Hepatocyte (in vitro differentiated cells): Measurements from ENCODE around the gene DCAF5.

Experiments used
- EZH2 ChIP-seq: fragments of 200-600 bp; sonication (generic); IDR thresholded peaks from 2 replicates; pipeline ENCODE4 v1.6.1; 2016; ENCODE audit warnings: antibody characterized with exemption, mild to moderate bottlenecking, borderline replicate concordance
- EZH2phosphoT487 ChIP-seq: fragments of 200-600 bp; sonication (generic); IDR thresholded peaks from one replicate; pipeline ENCODE4 v1.6.1; 2018; ENCODE audit warnings: antibody characterized with exemption, mild to moderate bottlenecking, low read depth, moderate library complexity; ENCODE audit not compliant: unreplicated experiment, severe bottlenecking
- TF ChIP-seq, protein P1 (sequence below): fragments of 200-600 bp; sonication (generic); IDR thresholded peaks from 2 replicates; pipeline ENCODE4 v1.5.1; 2016; ENCODE audit warnings: antibody characterized with exemption, mild to moderate bottlenecking; ENCODE audit not compliant: poor library complexity

DNA sequence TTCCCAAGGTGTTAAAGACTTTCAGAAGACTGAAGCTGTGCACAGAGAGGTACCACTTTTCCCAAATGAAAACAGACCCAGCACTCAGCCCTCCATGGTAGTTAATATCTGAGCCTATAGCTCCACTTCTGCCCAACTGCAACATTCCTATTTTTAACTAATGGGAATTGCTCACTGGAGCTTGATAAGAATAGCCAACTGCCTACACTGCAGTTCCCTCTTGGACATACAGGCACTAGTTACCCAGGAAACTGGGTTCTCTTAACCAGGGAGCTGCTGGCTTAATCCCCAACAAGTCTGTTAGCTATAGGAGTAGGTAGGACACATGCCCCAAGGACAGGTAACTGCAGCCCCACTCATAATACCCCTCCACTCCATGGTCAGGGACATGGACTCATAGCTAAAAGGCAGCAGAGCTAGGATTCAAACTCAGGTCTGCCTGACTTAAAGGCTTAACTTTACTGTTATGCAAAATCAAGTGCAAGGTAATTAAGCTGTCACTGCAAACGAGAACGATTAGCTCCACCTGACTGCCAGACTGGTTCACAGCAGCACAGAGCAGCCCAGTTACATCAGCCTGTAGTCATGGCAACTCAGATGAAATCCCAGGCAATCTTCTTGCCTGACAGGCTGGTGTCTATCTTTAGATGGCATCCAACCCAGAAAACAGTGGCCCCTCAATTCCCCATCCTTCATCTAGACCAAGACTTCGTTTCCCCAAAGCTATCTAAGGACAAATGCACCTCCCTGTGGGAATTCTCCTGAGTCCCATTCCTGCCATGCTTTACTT lies 96.7 kb downstream of the DCAF5 start:
- TF ChIP-seq EZH2phosphoT487 (no peak), EZH2 (no peak)
- TF ChIP-seq, protein P1, sequence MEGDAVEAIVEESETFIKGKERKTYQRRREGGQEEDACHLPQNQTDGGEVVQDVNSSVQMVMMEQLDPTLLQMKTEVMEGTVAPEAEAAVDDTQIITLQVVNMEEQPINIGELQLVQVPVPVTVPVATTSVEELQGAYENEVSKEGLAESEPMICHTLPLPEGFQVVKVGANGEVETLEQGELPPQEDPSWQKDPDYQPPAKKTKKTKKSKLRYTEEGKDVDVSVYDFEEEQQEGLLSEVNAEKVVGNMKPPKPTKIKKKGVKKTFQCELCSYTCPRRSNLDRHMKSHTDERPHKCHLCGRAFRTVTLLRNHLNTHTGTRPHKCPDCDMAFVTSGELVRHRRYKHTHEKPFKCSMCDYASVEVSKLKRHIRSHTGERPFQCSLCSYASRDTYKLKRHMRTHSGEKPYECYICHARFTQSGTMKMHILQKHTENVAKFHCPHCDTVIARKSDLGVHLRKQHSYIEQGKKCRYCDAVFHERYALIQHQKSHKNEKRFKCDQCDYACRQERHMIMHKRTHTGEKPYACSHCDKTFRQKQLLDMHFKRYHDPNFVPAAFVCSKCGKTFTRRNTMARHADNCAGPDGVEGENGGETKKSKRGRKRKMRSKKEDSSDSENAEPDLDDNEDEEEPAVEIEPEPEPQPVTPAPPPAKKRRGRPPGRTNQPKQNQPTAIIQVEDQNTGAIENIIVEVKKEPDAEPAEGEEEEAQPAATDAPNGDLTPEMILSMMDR = peak; percentile 24
